ENCODE data around the gene SLC5A11.
"Not testable (repeated sequence)": the region's sequence is repeated elsewhere in the genome, so short reads cannot be mapped to it uniquely, and the experiment has no call there.

SLC5A11 gene

GRCh38 chr16:24855678-24856077 lies 9.9 kb downstream of the SLC5A11 start:
- Histone ChIP-seq H3K36me3 (no peaks in the 10 kb centered on the region), H3K9me3 (no peaks in the 10 kb centered on the region), H3K4me1 (ENCODE audit: control insufficient read depth in 1 of 2, insufficient read depth in 1 of 2, low read depth in 1 of 2, low read length in 1 of 2) (no peaks in the 10 kb centered on the region), H3K27ac (no peak overlapping the region), H3K27me3 (peaks cover 15% of the 10 kb centered on the region), H3K4me3 (ENCODE audit: low read depth in 1 of 2, low read length in 1 of 2) (no peak overlapping the region)
- TF ChIP-seq CTCF (IDR thresholded peaks at IDR 0.05) = no peak

GRCh38 chr16:24856871-24857270 lies 11.1 kb downstream of the SLC5A11 start:
- H3K27me3 ChIP-seq = peaks cover 15% of the 10 kb centered on the region
- H3K27ac ChIP-seq; H3K9me3 ChIP-seq; H3K4me3 ChIP-seq (ENCODE audit: low read depth in 1 of 2, low read length in 1 of 2); H3K4me1 ChIP-seq (ENCODE audit: control insufficient read depth in 1 of 2, insufficient read depth in 1 of 2, low read depth in 1 of 2, low read length in 1 of 2); H3K36me3 ChIP-seq: not testable (repeated sequence)

- Histone ChIP-seq H3K4me3 (ENCODE audit: low read depth in 1 of 2, low read length in 1 of 2) (no peak overlapping the region), H3K4me1 (ENCODE audit: control insufficient read depth in 1 of 2, insufficient read depth in 1 of 2, low read depth in 1 of 2, low read length in 1 of 2) (no peaks in the 10 kb centered on the region), H3K36me3 (no peaks in the 10 kb centered on the region), H3K27me3 (peaks cover 15% of the 10 kb centered on the region), H3K9me3 (no peaks in the 10 kb centered on the region), H3K27ac (no peak overlapping the region)
- no peak for TF ChIP-seq CTCF (IDR thresholded peaks at IDR 0.05)
Observed at GRCh38 chr16:24858219-24859041, 12.7 kb downstream of the SLC5A11 start.

- H3K4me1 ChIP-seq (ENCODE audit: control insufficient read depth in 1 of 2, insufficient read depth in 1 of 2, low read depth in 1 of 2, low read length in 1 of 2) = no peaks in the 10 kb centered on the region
- no peaks in the 10 kb centered on the region for H3K27me3 ChIP-seq
- no peak overlapping the region for H3K27ac ChIP-seq
- no peaks in the 10 kb centered on the region for H3K9me3 ChIP-seq
- no peaks in the 10 kb centered on the region for H3K36me3 ChIP-seq
- TF ChIP-seq CTCF (IDR thresholded peaks at IDR 0.05) = no peak
- H3K4me3 ChIP-seq (ENCODE audit: low read depth in 1 of 2, low read length in 1 of 2) = no peak overlapping the region
Observed at GRCh38 chr16:24861461-24861860, 15.7 kb downstream of the SLC5A11 start.

GRCh38 chr16:24863582-24864437 lies 18.0 kb downstream of the SLC5A11 start:
- Histone ChIP-seq H3K4me1 (ENCODE audit: control insufficient read depth in 1 of 2, insufficient read depth in 1 of 2, low read depth in 1 of 2, low read length in 1 of 2) (no peaks in the 10 kb centered on the region), H3K27me3 (no peaks in the 10 kb centered on the region), H3K9me3 (no peaks in the 10 kb centered on the region), H3K36me3 (no peaks in the 10 kb centered on the region), H3K4me3 (ENCODE audit: low read depth in 1 of 2, low read length in 1 of 2) (no peak overlapping the region), H3K27ac (no peak overlapping the region)
- TF ChIP-seq CTCF (IDR thresholded peaks at IDR 0.05) = no peak

- no peak for TF ChIP-seq CTCF (IDR thresholded peaks at IDR 0.05)
- no peaks in the 10 kb centered on the region for H3K9me3 ChIP-seq
- no peaks in the 10 kb centered on the region for H3K4me1 ChIP-seq (ENCODE audit: control insufficient read depth in 1 of 2, insufficient read depth in 1 of 2, low read depth in 1 of 2, low read length in 1 of 2)
- no peak overlapping the region for H3K27ac ChIP-seq
- no peaks in the 10 kb centered on the region for H3K36me3 ChIP-seq
- no peak overlapping the region for H3K4me3 ChIP-seq (ENCODE audit: low read depth in 1 of 2, low read length in 1 of 2)
- no peaks in the 10 kb centered on the region for H3K27me3 ChIP-seq
Observed at GRCh38 chr16:24869033-24869432, 23.3 kb downstream of the SLC5A11 start.
